ENCODE results near the gene CDH15.

Gene CDH15

GRCh38 chr16:89210165-89210903 is 38.8 kb downstream of the CDH15 start:
- Histone ChIP-seq H2AFZ (ENCODE audit: low read depth, low read length, severe bottlenecking) (no peak overlapping the region), H3F3A (ENCODE audit: insufficient read depth) (no peaks in the 10 kb centered on the region), H3K36me3 (ENCODE audit: low read length) (no peaks in the 10 kb centered on the region), H3K4me3 (ENCODE audit: insufficient read depth, low read length, poor library complexity, severe bottlenecking) (no peak overlapping the region), H4K20me1 (ENCODE audit: low read depth, low read length) (no peaks in the 10 kb centered on the region), H3K27me3 (ENCODE audit: low read length) (no peaks in the 10 kb centered on the region), H3K27ac (ENCODE audit: low read depth, low read length) (no peak overlapping the region), H3K4me2 (ENCODE audit: low read depth, low read length, poor library complexity, severe bottlenecking) (no peak overlapping the region), H3K9me3 (ENCODE audit: insufficient read depth, low read length) (no peaks in the 10 kb centered on the region), H3K9ac (ENCODE audit: low read length) (no peak overlapping the region), H3K79me2 (ENCODE audit: insufficient read depth, low read length) (no peaks in the 10 kb centered on the region), H3K9me2 (replicated peaks; ENCODE audit: insufficient read depth, low read length) (no peaks in the 10 kb centered on the region)
- TF ChIP-seq, protein P1, sequence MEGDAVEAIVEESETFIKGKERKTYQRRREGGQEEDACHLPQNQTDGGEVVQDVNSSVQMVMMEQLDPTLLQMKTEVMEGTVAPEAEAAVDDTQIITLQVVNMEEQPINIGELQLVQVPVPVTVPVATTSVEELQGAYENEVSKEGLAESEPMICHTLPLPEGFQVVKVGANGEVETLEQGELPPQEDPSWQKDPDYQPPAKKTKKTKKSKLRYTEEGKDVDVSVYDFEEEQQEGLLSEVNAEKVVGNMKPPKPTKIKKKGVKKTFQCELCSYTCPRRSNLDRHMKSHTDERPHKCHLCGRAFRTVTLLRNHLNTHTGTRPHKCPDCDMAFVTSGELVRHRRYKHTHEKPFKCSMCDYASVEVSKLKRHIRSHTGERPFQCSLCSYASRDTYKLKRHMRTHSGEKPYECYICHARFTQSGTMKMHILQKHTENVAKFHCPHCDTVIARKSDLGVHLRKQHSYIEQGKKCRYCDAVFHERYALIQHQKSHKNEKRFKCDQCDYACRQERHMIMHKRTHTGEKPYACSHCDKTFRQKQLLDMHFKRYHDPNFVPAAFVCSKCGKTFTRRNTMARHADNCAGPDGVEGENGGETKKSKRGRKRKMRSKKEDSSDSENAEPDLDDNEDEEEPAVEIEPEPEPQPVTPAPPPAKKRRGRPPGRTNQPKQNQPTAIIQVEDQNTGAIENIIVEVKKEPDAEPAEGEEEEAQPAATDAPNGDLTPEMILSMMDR (IDR thresholded peaks at IDR 0.05; ENCODE audit: insufficient read depth, low read length, poor library complexity, severe bottlenecking), result no peak
- TF ChIP-seq EZH2phosphoT487 (conservative IDR thresholded peaks at IDR 0.05; ENCODE audit: low read length), result no peak

GRCh38 chr16:89210904-89211515 is 39.5 kb downstream of the CDH15 start:
- H3K79me2 ChIP-seq (ENCODE audit: insufficient read depth, low read length), result no peaks in the 10 kb centered on the region
- H3K4me2 ChIP-seq (ENCODE audit: low read depth, low read length, poor library complexity, severe bottlenecking), result no peak overlapping the region

GRCh38 chr16:89216315-89217137 is 45.0 kb downstream of the CDH15 start:
- no peak for TF ChIP-seq EZH2phosphoT487 (conservative IDR thresholded peaks at IDR 0.05; ENCODE audit: low read length)
- TF ChIP-seq, protein P1 (IDR thresholded peaks at IDR 0.05; ENCODE audit: insufficient read depth, low read length, poor library complexity, severe bottlenecking), result peak; percentile 72
- peak overlapping the region; percentile 51; the same call in 1 of the 2 replicates for H3K27ac ChIP-seq (ENCODE audit: low read depth, low read length)
- no peaks in the 10 kb centered on the region for H3K36me3 ChIP-seq (ENCODE audit: low read length)
- H3K9me3 ChIP-seq (ENCODE audit: insufficient read depth, low read length), result no peaks in the 10 kb centered on the region
- no peaks in the 10 kb centered on the region for H3K9me2 ChIP-seq (replicated peaks; ENCODE audit: insufficient read depth, low read length)
- H3K4me2 ChIP-seq (ENCODE audit: low read depth, low read length, poor library complexity, severe bottlenecking), result peak overlapping the region; percentile 74
- H3K27me3 ChIP-seq (ENCODE audit: low read length), result no peaks in the 10 kb centered on the region
- no peaks in the 10 kb centered on the region for H3K79me2 ChIP-seq (ENCODE audit: insufficient read depth, low read length)
- no peak overlapping the region for H2AFZ ChIP-seq (ENCODE audit: low read depth, low read length, severe bottlenecking)
- peak overlapping the region; percentile 76 for H3K4me3 ChIP-seq (ENCODE audit: insufficient read depth, low read length, poor library complexity, severe bottlenecking)
- H3F3A ChIP-seq (ENCODE audit: insufficient read depth), result peaks cover 3% of the 10 kb centered on the region; the same call in 1 of the 2 replicates
- peak overlapping the region; percentile 70 for H3K9ac ChIP-seq (ENCODE audit: low read length)
- no peaks in the 10 kb centered on the region for H4K20me1 ChIP-seq (ENCODE audit: low read depth, low read length)

More at GRCh38 chr16:89210904-89211515, 39.5 kb downstream of the CDH15 start:
- H4K20me1 ChIP-seq (ENCODE audit: low read depth, low read length), result no peaks in the 10 kb centered on the region
- H3K9ac ChIP-seq (ENCODE audit: low read length), result no peak overlapping the region
- H3K27ac ChIP-seq (ENCODE audit: low read depth, low read length), result no peak overlapping the region
- H3K9me2 ChIP-seq (replicated peaks; ENCODE audit: insufficient read depth, low read length), result no peaks in the 10 kb centered on the region
- H3K27me3 ChIP-seq (ENCODE audit: low read length), result no peaks in the 10 kb centered on the region
- H3K4me3 ChIP-seq (ENCODE audit: insufficient read depth, low read length, poor library complexity, severe bottlenecking), result no peak overlapping the region
- H2AFZ ChIP-seq (ENCODE audit: low read depth, low read length, severe bottlenecking), result no peak overlapping the region
- TF ChIP-seq, protein P1 (IDR thresholded peaks at IDR 0.05; ENCODE audit: insufficient read depth, low read length, poor library complexity, severe bottlenecking), result no peak
- no peak for TF ChIP-seq EZH2phosphoT487 (conservative IDR thresholded peaks at IDR 0.05; ENCODE audit: low read length)
- no peaks in the 10 kb centered on the region for H3K9me3 ChIP-seq (ENCODE audit: insufficient read depth, low read length)
- H3F3A ChIP-seq (ENCODE audit: insufficient read depth), result no peaks in the 10 kb centered on the region
- H3K36me3 ChIP-seq (ENCODE audit: low read length), result no peaks in the 10 kb centered on the region

Data from SU-DHL-6 (cell line).